ENCODE measurements around the gene NKTR.

Gene NKTR

GRCh38 chr3:42651248-42652091, 51.0 kb downstream of the NKTR start:
- DNase-seq, result peak; percentile 51

DNA sequence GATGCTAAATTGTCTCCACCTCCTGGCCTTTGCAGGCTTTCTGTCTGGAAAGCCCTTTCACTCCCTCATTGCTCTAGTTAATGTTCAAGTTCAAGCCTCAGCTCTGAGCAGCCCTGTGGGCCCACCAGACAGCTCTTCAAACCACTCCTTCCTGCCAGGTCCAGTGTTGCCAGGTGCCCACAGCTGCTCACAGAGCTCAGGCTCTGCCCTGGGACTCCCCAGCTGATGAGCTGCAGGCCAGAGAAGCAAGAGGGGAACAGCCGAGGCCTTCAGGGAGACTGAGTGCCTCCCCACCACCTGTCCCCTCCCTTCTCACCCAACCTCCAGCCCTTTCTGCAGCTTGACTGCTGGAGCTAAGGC, 51.7 kb downstream of the NKTR start:
- no peak for DNase-seq

DNA sequence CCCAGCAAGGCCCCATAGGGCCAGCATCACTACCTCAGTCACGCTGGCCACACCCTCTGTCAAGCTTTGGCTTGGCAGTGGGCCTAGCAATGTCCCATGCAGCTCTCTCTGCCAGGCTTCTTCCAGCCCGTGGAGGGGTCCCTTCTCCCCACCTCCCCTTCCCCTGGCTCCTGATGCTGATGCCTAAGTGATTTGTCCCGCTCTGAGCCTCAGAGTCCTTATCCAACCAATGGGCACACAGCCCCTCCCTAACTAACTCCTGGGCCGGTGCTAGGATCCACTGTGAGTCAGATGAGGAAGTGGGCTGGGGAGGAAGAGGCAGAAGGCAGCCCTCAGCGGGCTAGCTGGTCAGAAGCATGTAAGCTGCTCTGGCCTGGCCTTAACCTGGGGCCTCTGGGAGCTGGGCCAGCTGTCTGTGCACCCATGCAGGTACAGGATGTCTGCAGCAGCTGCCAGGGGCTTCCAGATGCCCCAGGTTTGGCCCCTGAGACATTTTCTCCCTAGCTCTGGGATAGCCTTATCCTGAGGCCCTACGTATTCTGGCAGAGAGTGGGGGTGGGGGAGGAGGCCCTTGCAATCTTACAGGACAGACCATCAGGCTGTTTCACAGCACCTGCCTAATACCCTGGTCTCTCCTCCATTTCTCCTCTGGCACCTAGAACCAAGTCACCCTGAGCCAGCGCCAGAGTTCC, 52.3 kb downstream of the NKTR start:
- peak; percentile 66 for DNase-seq

DNA sequence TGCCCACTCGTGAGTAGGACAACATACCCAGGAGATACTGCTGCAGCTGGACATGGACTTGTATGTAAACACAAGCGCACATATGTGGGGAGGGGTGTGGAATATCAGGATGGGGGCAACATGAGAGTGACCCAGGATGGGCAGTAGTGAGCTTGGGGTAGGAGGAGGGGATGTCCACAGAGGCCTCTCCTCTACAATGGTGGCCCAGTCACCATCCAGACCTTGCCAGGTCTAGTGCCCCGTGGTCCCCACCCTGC, 52.7 kb downstream of the NKTR start:
- no peak for DNase-seq

GRCh38 chr3:42653560-42654330, 53.3 kb downstream of the NKTR start, which contains the start of gene ZBTB47:
TSS of gene ZBTB47 (plus strand) at chr3:42653697. CDS start at chr3:42658356, 4,659 bp downstream.
- DNase-seq, result no peak

DNA sequence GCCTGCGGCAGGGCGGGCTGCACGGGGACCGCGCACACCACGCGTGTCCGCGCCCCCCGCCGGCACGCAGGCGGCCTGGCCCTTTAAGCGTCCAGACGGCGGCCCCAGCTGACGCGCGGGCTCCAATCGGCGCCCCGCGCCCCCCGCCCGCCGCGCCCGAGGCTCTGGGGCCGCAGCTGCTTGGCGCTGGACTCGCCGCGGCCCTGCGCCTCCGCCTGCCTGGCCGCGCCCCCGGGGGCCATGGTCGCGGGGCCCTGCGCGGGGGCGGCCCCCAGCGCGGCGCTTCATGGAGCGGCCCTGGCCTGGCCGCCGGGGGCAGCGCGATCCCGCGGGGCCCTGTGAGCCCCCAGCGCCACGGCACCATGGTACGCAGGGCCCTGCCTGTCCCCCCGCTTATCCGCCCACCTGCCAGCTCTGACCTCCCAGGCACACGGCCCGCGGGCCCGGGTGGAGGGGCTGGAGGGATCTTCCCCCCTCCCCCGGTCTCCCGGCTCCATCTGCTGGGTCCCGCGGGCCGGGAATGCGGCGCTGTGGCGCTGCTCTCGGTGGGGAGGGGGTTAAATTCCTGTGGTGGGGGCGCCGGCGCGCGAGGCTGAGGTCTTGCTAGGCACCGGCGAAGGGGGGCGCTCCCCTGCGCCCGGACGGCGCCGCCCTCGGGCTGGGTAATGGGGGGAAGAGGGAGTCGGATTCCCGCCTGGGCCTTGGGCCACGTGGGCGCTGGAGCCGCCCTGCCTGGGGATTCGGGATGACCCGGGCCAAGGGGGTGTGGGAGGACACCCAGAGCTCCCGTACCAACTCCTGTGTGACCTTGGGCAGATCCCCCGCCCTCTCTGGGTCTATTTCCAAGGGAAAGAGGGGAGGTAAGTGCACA, 54.1 kb downstream of the NKTR start:
- DNase-seq, result peak; percentile 69

DNA sequence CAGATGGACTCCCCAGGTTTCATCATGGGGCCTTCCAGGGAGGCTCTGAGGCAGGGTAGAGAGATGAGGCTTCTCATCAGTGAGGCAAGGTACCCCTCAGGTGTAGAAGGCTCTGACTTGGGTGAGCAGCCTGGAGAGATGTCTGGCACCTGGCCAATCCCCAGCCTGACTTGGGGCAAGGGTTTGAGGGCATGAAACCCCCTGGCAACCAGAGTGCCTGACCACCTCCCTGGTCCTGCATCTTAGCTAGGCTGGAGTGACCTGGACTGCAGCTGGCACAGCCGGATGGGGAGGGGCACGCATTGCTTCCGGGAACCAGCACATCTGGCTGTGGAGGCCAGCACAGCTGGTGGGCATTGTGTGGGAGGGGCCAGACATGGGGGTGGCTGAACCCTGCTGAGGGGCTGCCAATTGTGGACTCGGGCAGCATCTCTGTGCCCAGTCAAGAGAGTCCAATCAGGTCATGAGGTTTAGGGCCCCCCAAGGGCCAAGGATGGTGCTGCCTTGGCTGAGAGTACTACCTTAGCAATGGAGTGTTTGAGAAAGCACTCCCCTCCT, 54.9 kb downstream of the NKTR start:
- DNase-seq, result no peak

DNA sequence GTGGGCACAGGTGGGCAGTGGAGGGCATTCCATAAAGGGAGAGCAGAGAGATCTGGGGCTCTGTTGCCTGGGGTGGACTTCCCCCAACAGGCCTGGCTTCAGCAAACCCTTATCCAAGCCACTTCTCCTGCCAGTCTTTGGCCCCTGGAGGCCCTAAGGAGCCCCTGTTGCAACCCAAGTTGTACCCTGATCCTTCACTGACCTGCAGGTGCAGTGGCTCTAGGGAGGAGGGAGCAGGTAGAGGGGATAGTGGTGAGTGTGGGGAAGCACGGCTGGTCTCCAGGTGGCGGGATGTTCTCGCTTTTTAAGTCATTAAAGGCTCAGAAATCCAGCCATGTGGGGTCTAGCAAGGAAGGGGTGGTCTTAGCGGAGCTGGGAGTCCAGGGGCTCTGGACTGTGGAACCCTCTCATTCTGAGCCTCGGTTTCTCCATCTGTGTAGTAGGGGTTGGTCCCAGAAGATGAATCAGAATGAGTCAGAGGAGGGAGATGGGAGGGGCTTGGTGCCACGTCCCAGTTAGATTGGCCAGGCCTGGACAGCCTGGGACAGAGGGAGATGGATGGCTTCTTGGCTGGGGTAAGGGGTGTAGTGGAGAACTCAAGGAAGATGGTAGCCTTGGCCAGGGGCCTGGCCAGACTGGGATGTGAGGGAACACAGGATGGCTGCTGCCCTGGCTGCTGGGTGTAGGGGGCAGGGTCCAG, 55.6 kb downstream of the NKTR start:
- DNase-seq, result no peak

GRCh38 chr3:42656680-42657610, 56.5 kb downstream of the NKTR start:
- no peak for DNase-seq

DNA sequence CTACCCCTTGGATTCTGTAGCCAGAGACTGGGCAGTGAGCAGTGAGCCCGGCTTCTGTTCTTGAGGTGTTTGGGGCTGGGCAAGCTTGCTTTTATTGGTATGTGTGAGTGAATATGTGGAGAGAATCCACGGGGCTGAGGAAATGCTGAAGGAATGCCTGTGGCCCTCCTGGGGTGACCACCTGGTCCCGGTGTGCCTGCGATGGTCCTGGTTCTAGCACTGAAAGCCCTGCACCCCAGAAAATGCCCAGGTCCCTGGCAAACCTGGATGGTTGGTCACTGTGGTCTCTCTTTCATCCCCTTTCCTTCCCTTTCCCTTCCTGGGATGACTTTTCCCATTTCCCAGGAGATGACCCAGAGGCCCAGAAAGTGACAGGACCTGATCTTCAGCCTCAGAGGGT, 57.2 kb downstream of the NKTR start:
- DNase-seq, result no peak

- no peak for DNase-seq
Observed at GRCh38 chr3:42658091-42658770, 57.7 kb downstream of the NKTR start.

- no peak for DNase-seq
Observed at GRCh38 chr3:42658771-42659390, 58.4 kb downstream of the NKTR start.

DNA sequence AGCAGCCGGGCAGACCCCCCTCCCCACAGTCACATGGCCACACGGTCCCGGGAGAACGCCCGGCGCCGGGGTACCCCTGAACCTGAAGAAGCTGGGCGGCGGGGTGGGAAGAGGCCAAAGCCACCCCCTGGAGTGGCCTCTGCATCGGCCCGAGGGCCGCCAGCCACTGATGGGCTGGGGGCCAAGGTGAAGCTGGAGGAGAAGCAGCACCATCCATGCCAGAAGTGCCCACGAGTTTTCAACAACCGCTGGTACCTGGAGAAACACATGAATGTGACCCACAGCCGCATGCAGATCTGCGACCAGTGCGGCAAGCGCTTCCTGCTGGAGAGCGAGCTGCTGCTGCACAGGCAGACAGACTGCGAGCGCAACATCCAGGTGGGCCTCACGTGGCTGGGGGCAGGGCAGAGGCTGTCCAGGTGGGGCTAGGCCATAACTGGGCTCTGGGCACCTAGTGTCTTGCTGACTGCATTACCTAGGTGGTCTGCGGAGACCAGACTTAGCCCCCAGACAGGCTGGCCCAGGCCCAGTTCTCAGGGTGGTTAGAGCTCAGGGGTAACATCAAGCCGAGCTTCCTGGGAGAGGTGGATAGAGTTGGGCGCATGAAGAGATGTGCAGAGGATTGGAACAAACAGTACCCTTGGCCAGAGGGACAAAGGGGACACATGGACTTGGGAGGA, 59.1 kb downstream of the NKTR start:
- DNase-seq, result no peak

GRCh38 chr3:42660131-42660715, 59.7 kb downstream of the NKTR start:
- DNase-seq, result no peak

- no peak for DNase-seq
Observed at GRCh38 chr3:42660898-42661297, 60.4 kb downstream of the NKTR start.

DNA sequence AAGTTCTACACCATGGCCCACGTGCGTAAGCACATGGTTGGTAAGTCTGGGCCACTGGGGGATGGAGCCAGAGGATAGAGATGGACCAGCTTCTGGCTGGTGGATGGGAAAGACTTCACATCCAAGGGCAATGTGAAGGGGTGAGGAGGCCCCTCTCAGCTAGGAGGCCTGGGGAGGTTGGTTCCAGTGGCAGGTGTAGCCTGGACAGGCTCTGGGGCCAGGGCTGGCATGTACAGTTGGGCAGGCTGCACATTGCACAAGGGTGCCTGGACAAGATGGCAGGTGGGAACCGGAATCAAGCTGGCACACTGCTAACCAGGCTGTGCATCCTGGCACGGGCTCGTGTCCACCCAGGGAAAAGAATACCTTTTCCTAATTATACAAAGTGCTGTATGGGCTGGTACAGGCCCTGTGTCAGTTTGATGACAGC, 61.1 kb downstream of the NKTR start:
- no peak for DNase-seq

GRCh38 chr3:42662037-42662812, 61.7 kb downstream of the NKTR start:
- no peak for DNase-seq

Data from fibroblast of skin of right quadriceps (primary cell).